Measurements from ENCODE around the gene UNC45B. TPM values are rescaled to one million over a fixed set of nuclear protein-coding genes. Genes with fewer than 3 reads are reported as not detected.

Gene UNC45B
- total and polyA plus RNA-seq, 2 of the 4 experiments (the other 2 are of a cell fraction): not detected

- no peak overlapping the region for H2BK120ac ChIP-seq (ENCODE audit: low read depth, low read length)
- no peak overlapping the region for H3K27ac ChIP-seq (ENCODE audit: insufficient read depth, low read length)
- no peak overlapping the region for H3K23ac ChIP-seq (ENCODE audit: low read depth, low read length)
- no peak overlapping the region for H2AFZ ChIP-seq (replicated peaks; ENCODE audit: low read length, poor library complexity)
- 0% methylated on average over 1 of the region's 4 CpGs; no CpG with 5 or more reads in 1 of the 2 experiments for WGBS, 2 experiments (ENCODE audit: extremely low coverage in 2 of 2, insufficient read length in 1 of 2)
- H4K20me1 ChIP-seq (ENCODE audit: insufficient read depth, low read length): no peaks in the 10 kb centered on the region
- H3K18ac ChIP-seq (ENCODE audit: low read depth, low read length): no peak overlapping the region
- TF ChIP-seq MAFK (IDR thresholded peaks at IDR 0.05; ENCODE audit: low read depth, low read length) (no peak), POLR2A (IDR thresholded peaks at IDR 0.05; ENCODE audit: low read depth, low read length) (no peak), SMC3 (IDR thresholded peaks at IDR 0.05; ENCODE audit: low read depth, low read length) (no peak), MXI1 (IDR thresholded peaks at IDR 0.05; ENCODE audit: borderline replicate concordance, low read depth, low read length) (no peak)
- peaks cover 1% of the 10 kb centered on the region; the same call in 1 of the 2 replicates for H3K9me1 ChIP-seq (ENCODE audit: insufficient read depth, low read length)
- no peak overlapping the region for H4K91ac ChIP-seq (ENCODE audit: insufficient read depth, low read depth, low read length)
- no peak overlapping the region for H4K8ac ChIP-seq (ENCODE audit: low read depth in 2 of 2, low read length in 2 of 2)
- peaks cover 12 to 17% of the 10 kb centered on the region in 2 experiments for H3K79me1 ChIP-seq (ENCODE audit: low read depth in 1 of 2, low read length in 2 of 2)
- H3K9ac ChIP-seq (ENCODE audit: low read depth, low read length): no peak overlapping the region
- no peak overlapping the region for H3K4ac ChIP-seq (ENCODE audit: low read depth, low read length)
- no peaks in the 10 kb centered on the region for H3K9me3 ChIP-seq (ENCODE audit: control insufficient read depth, insufficient read depth, low read length)
- ChIA-PET POLR2A (ENCODE audit: unreplicated experiment) (no interaction called here), CTCF (no interaction called here)
- H2AK9ac ChIP-seq (replicated peaks; ENCODE audit: low read depth, low read length, poor library complexity): no peak overlapping the region
- H3K4me3 ChIP-seq (ENCODE audit: insufficient read depth, low read depth, low read length): no peak overlapping the region
- no peak overlapping the region for H3K4me2 ChIP-seq (ENCODE audit: low read depth, low read length)
- no peak overlapping the region for H2BK15ac ChIP-seq (ENCODE audit: low read depth, low read length)
- ATAC-seq (ENCODE audit: low read depth) (no peak), DNase-seq (no peak)
- BruUV-seq (replicated peaks): no TSS peak
- no peak overlapping the region for H2BK20ac ChIP-seq (ENCODE audit: low read depth, low read length)
- intact Hi-C loops (cut with micrococcal nuclease): no loop called here
- dilution Hi-C loops (cut with HindIII; ENCODE audit: low sequenced_read_pairs, unreplicated experiment): no loop called here
- no peak overlapping the region for H4K5ac ChIP-seq (ENCODE audit: low read depth, low read length)
- H2BK5ac ChIP-seq (ENCODE audit: low read depth, low read length, poor library complexity, severe bottlenecking): no peak overlapping the region
- H2AK5ac ChIP-seq (ENCODE audit: low read depth, low read length): no peak overlapping the region
- H3K4me1 ChIP-seq (ENCODE audit: control insufficient read depth, insufficient read depth, low read length): no peaks in the 10 kb centered on the region; the same call in 1 of the 2 replicates
- H3K36me3 ChIP-seq (ENCODE audit: control insufficient read depth, insufficient read depth, low read length): peaks cover 1% of the 10 kb centered on the region; the same call in 1 of the 2 replicates
- in situ Hi-C loops (cut with MboI; ENCODE audit: low sequenced_read_pairs): no loop called here
- no peak overlapping the region for H3K56ac ChIP-seq (ENCODE audit: extremely low read depth, insufficient read depth, low read length)
- H3K14ac ChIP-seq (replicated peaks; ENCODE audit: low read depth, low read length): no peak overlapping the region
- peaks cover 28% of the 10 kb centered on the region for H3K27me3 ChIP-seq (ENCODE audit: control insufficient read depth, insufficient read depth, low read length)
Measured at GRCh38 chr17:35144840-35145239, 2.8 kb upstream of the UNC45B start.

All from IMR-90 (cell line).